ENCODE measurements around the gene HOXA10. TPM values are rescaled to one million over a fixed set of nuclear protein-coding genes. Genes with fewer than 3 reads are reported as not detected.

The HOXA10 gene
- total RNA-seq, 4 donors from 2014 or later, result 4.9 to 11.2 (median 6.7) TPM

GRCh38 chr7:27128034-27128433 is 46.1 kb downstream of the HOXA10 start:
- no peak overlapping the region for H3K4me3 ChIP-seq (ENCODE audit: low read depth, poor library complexity, severe bottlenecking)
- DNase-seq (ENCODE audit: low spot score in 2 of 2), result peak in 1 of 2 donors; percentile 42
- WGBS, 2 donors, result 67 to 68% methylated on average over 2 of the region's 2 CpGs
- intact Hi-C loops (cut with DNase I; ENCODE audit: low total_unique reads), result no loop called here
- no peak for TF ChIP-seq POLR2A (IDR thresholded peaks at IDR 0.05)
- TF ChIP-seq, protein P1, sequence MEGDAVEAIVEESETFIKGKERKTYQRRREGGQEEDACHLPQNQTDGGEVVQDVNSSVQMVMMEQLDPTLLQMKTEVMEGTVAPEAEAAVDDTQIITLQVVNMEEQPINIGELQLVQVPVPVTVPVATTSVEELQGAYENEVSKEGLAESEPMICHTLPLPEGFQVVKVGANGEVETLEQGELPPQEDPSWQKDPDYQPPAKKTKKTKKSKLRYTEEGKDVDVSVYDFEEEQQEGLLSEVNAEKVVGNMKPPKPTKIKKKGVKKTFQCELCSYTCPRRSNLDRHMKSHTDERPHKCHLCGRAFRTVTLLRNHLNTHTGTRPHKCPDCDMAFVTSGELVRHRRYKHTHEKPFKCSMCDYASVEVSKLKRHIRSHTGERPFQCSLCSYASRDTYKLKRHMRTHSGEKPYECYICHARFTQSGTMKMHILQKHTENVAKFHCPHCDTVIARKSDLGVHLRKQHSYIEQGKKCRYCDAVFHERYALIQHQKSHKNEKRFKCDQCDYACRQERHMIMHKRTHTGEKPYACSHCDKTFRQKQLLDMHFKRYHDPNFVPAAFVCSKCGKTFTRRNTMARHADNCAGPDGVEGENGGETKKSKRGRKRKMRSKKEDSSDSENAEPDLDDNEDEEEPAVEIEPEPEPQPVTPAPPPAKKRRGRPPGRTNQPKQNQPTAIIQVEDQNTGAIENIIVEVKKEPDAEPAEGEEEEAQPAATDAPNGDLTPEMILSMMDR (IDR thresholded peaks at IDR 0.05), result no peak

DNA sequence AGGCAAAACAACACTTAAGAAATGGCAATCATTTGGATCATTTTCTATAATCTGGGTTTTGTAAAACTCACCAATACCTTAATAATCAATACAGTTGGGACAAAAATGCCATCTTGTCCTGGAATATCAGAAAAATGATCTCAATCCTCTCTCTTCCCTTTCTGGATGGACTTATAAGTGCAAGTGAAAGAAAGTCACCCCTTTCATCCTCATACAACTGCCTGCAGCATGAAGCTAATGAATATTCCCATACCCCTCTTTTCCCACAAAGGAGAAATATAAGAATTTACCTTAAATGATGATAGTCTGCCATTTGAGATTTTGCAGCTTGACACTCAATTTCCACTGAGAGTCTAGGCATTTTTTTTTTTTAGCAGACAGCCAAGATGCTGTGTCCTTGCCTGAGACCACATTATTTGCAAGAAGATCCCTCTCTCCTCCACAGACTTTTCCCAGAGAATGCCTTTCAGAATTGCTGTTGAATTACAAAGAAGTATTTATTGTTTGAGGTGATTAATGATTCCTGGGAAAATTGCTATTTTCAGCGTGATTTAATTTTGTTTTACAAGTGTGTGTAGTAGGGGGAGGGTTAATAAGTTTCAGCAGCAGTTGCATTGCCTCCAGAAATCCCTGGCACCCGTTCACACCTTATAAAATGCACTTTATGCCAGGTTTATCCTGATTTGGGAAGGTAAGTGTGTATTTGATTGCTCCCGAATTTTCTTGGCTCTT is 47.4 kb downstream of the HOXA10 start:
- 51 to 57% methylated on average over 3 of the region's 3 CpGs for WGBS, 2 donors
- no peak for DNase-seq (ENCODE audit: low spot score in 2 of 2)
- no peak overlapping the region for H3K4me3 ChIP-seq (ENCODE audit: low read depth, poor library complexity, severe bottlenecking)
- TF ChIP-seq POLR2A (IDR thresholded peaks at IDR 0.05), result no peak
- TF ChIP-seq, protein P1 (IDR thresholded peaks at IDR 0.05), result no peak
- intact Hi-C loops (cut with DNase I; ENCODE audit: low total_unique reads), result no loop called here

DNA sequence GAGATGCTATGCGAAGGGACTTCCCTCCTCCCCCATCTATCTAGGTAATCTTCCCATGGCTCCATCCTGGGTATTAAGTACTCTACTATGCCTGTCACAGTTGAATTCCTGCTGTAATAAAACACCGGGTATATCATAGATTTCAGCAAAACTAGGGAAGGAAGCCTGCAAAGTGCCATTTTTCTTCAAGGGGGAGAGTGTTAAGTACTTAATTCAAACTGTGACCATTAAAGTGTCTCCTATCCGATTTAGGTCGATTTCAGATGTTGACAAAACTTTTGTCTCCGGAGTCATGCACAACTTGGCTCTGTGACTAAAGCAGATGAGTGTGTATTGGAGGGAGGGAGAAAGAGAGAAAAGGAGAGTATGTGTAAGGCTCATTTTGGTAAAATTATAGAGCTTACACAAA is 48.1 kb downstream of the HOXA10 start:
- intact Hi-C loops (cut with DNase I; ENCODE audit: low total_unique reads), result no loop called here
- DNase-seq (ENCODE audit: low spot score in 2 of 2), result no peak
- TF ChIP-seq, protein P1 (IDR thresholded peaks at IDR 0.05), result no peak
- no peak for TF ChIP-seq POLR2A (IDR thresholded peaks at IDR 0.05)
- WGBS, 2 donors, result 80 to 81% methylated on average over 5 of the region's 5 CpGs
- H3K4me3 ChIP-seq (ENCODE audit: low read depth, poor library complexity, severe bottlenecking), result no peak overlapping the region

- no peak overlapping the region for H3K4me3 ChIP-seq (ENCODE audit: low read depth, poor library complexity, severe bottlenecking)
- intact Hi-C loops (cut with DNase I; ENCODE audit: low total_unique reads), result loop anchor here (5.0 kb wide), 1 partner anchor 1587 kb away; no protein-coding TSS in a partner anchor
- peak in 1 of 2 donors; percentile 50 for DNase-seq (ENCODE audit: low spot score in 2 of 2)
- 81 to 84% methylated on average over 8 of the region's 8 CpGs for WGBS, 2 donors
- TF ChIP-seq POLR2A (IDR thresholded peaks at IDR 0.05), result no peak
- TF ChIP-seq, protein P1 (IDR thresholded peaks at IDR 0.05), result no peak
These were observed 49.0 kb downstream of the HOXA10 start for GRCh38 chr7:27124902-27125689.

GRCh38 chr7:27124096-27124901 is 49.8 kb downstream of the HOXA10 start:
- no peak overlapping the region for H3K4me3 ChIP-seq (ENCODE audit: low read depth, poor library complexity, severe bottlenecking)
- peak in 1 of 2 donors; percentile 54 for DNase-seq (ENCODE audit: low spot score in 2 of 2)
- 82 to 85% methylated on average over 43 of the region's 43 CpGs for WGBS, 2 donors
- intact Hi-C loops (cut with DNase I; ENCODE audit: low total_unique reads), result loop anchor here (5.0 kb wide), 1 partner anchor 1588 kb away; no protein-coding TSS in a partner anchor
- no peak for TF ChIP-seq POLR2A (IDR thresholded peaks at IDR 0.05)
- TF ChIP-seq, protein P1 (IDR thresholded peaks at IDR 0.05), result no peak
